ENCODE results near the gene DDC. TPM values are rescaled to one million over a fixed set of nuclear protein-coding genes. Genes with fewer than 3 reads are reported as not detected.

DDC gene
- polyA plus RNA-seq, 1 donor (not counting 4 experiments of a cell fraction or from before 2014, with no cell fraction given) = not detected

DNA sequence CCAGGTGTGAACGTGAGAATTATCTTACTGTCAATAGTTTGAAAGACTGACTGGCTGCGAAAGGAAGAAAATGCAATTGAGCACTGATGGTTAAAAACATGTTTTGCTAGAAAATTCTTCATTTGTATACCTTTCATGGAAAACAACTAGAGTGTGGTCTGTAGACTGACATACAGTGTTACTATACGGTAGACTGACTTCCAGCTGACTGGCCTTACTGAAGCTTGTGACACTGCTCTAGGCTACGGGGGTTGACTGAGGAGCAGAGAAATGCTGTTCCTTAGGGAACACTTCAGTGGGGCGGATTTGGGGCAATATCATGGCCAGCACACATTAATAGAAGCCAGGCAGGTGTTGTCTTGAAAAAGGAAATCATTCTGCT, 25.9 kb upstream of the DDC start:
- Histone ChIP-seq H2AFZ (ENCODE audit: control insufficient read depth, low read length) (no peak overlapping the region), H3K27ac (ENCODE audit: control insufficient read depth, insufficient read depth, low read length) (no peak overlapping the region), H3K27me3 (ENCODE audit: control insufficient read depth, extremely low read depth, insufficient read depth, low read length) (no peaks in the 10 kb centered on the region), H3K9me3 (ENCODE audit: control insufficient read depth, low read depth, low read length) (no peaks in the 10 kb centered on the region), H3K4me2 (ENCODE audit: control insufficient read depth, extremely low read depth, insufficient read depth, low read depth, low read length) (no peak overlapping the region), H3K9me1 (ENCODE audit: control insufficient read depth, extremely low read depth, insufficient read depth, low read length) (no peaks in the 10 kb centered on the region), H4K20me1 (ENCODE audit: control insufficient read depth, extremely low read depth, insufficient read depth, low read length) (no peaks in the 10 kb centered on the region), H3K79me2 (ENCODE audit: control insufficient read depth, insufficient read depth, low read length) (no peaks in the 10 kb centered on the region), H3K9ac (ENCODE audit: control insufficient read depth, extremely low read depth, insufficient read depth, low read length) (no peak overlapping the region), H3K4me1 (ENCODE audit: control insufficient read depth, extremely low read depth, insufficient read depth, low read length) (no peaks in the 10 kb centered on the region), H3K36me3 (ENCODE audit: control insufficient read depth in 2 of 2, extremely low read depth in 1 of 2, insufficient read depth in 2 of 2, low read length in 2 of 2) (no peaks in the 10 kb centered on the region), H3K4me3 (ENCODE audit: control insufficient read depth in 2 of 3, extremely low read depth in 1 of 3, insufficient read depth in 2 of 3, low read depth in 1 of 3, low read length in 3 of 3) (no peak overlapping the region)
- FAIRE-seq (no peak), DNase-seq (ENCODE audit: low read depth, low spot score) (no peak)
- dilution Hi-C loops (cut with MboI; ENCODE audit: extremely low pct_ligation_motif_present, low sequenced_read_pairs) = no loop called here
- TF ChIP-seq, protein P1, sequence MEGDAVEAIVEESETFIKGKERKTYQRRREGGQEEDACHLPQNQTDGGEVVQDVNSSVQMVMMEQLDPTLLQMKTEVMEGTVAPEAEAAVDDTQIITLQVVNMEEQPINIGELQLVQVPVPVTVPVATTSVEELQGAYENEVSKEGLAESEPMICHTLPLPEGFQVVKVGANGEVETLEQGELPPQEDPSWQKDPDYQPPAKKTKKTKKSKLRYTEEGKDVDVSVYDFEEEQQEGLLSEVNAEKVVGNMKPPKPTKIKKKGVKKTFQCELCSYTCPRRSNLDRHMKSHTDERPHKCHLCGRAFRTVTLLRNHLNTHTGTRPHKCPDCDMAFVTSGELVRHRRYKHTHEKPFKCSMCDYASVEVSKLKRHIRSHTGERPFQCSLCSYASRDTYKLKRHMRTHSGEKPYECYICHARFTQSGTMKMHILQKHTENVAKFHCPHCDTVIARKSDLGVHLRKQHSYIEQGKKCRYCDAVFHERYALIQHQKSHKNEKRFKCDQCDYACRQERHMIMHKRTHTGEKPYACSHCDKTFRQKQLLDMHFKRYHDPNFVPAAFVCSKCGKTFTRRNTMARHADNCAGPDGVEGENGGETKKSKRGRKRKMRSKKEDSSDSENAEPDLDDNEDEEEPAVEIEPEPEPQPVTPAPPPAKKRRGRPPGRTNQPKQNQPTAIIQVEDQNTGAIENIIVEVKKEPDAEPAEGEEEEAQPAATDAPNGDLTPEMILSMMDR (optimal IDR thresholded peaks at IDR 0.05 in 1 of 3, IDR thresholded peaks at IDR 0.05 in 1 of 3, conservative IDR thresholded peaks at IDR 0.05 in 1 of 3; ENCODE audit: extremely low read depth in 1 of 3, insufficient read depth in 2 of 3, low read length in 3 of 3) = no peak
- no peak for TF ChIP-seq EZH2 (IDR thresholded peaks at IDR 0.05; ENCODE audit: low read length)

DNA sequence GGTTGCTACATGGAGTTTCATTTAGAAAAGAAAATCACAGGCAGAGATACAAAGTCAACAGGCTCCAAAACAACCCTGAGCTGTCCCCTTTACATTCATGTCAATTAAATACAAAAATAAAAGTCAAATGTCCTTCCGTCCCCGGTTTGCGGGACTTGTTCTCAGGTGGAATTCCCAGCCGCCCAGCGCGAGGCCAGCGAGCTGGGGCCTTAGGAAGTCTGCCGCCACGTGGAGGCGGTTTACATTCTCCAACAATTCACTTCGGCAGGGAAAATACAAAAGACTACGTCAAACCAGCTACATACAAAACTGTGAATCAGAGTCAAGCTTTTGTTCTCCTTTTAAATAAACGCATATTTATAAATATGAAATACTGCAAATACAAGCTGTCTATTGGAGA, 25.3 kb upstream of the DDC start:
- no peak overlapping the region for H3K4me2 ChIP-seq (ENCODE audit: control insufficient read depth, extremely low read depth, insufficient read depth, low read depth, low read length)
- TF ChIP-seq, protein P1 (optimal IDR thresholded peaks at IDR 0.05 in 1 of 3, IDR thresholded peaks at IDR 0.05 in 1 of 3, conservative IDR thresholded peaks at IDR 0.05 in 1 of 3; ENCODE audit: extremely low read depth in 1 of 3, insufficient read depth in 2 of 3, low read length in 3 of 3) = no peak
- no peak for TF ChIP-seq EZH2 (IDR thresholded peaks at IDR 0.05; ENCODE audit: low read length)
- no peaks in the 10 kb centered on the region for H3K79me2 ChIP-seq (ENCODE audit: control insufficient read depth, insufficient read depth, low read length)
- H3K36me3 ChIP-seq (ENCODE audit: control insufficient read depth in 2 of 2, extremely low read depth in 1 of 2, insufficient read depth in 2 of 2, low read length in 2 of 2) = no peaks in the 10 kb centered on the region
- no peaks in the 10 kb centered on the region for H4K20me1 ChIP-seq (ENCODE audit: control insufficient read depth, extremely low read depth, insufficient read depth, low read length)
- H2AFZ ChIP-seq (ENCODE audit: control insufficient read depth, low read length) = no peak overlapping the region
- no peak overlapping the region for H3K9ac ChIP-seq (ENCODE audit: control insufficient read depth, extremely low read depth, insufficient read depth, low read length)
- H3K4me1 ChIP-seq (ENCODE audit: control insufficient read depth, extremely low read depth, insufficient read depth, low read length) = no peaks in the 10 kb centered on the region
- dilution Hi-C loops (cut with MboI; ENCODE audit: extremely low pct_ligation_motif_present, low sequenced_read_pairs) = no loop called here
- no peaks in the 10 kb centered on the region for H3K9me1 ChIP-seq (ENCODE audit: control insufficient read depth, extremely low read depth, insufficient read depth, low read length)
- FAIRE-seq (no peak), DNase-seq (ENCODE audit: low read depth, low spot score) (no peak)
- no peaks in the 10 kb centered on the region for H3K9me3 ChIP-seq (ENCODE audit: control insufficient read depth, low read depth, low read length)
- no peak overlapping the region for H3K4me3 ChIP-seq (ENCODE audit: control insufficient read depth in 2 of 3, extremely low read depth in 1 of 3, insufficient read depth in 2 of 3, low read depth in 1 of 3, low read length in 3 of 3)
- H3K27me3 ChIP-seq (ENCODE audit: control insufficient read depth, extremely low read depth, insufficient read depth, low read length) = no peaks in the 10 kb centered on the region
- H3K27ac ChIP-seq (ENCODE audit: control insufficient read depth, insufficient read depth, low read length) = no peak overlapping the region

All from keratinocyte (primary cell).